Activated CD4-positive, alpha-beta T cell treated with anti-CD3 and anti-CD28 coated beads, Interleukin-2, amount 50 U/mL, for 16 hours (primary cell): Measurements from ENCODE around the gene LOC101059915.
A peak's percentile ranks its signal among the peaks of the same experiment; 100 is the strongest.

ENCODE experiments used
- DNase-seq: peaks from one replicate; pipeline ENCODE4 v3.0.0-alpha.2; 2020

Gene LOC101059915

DNA sequence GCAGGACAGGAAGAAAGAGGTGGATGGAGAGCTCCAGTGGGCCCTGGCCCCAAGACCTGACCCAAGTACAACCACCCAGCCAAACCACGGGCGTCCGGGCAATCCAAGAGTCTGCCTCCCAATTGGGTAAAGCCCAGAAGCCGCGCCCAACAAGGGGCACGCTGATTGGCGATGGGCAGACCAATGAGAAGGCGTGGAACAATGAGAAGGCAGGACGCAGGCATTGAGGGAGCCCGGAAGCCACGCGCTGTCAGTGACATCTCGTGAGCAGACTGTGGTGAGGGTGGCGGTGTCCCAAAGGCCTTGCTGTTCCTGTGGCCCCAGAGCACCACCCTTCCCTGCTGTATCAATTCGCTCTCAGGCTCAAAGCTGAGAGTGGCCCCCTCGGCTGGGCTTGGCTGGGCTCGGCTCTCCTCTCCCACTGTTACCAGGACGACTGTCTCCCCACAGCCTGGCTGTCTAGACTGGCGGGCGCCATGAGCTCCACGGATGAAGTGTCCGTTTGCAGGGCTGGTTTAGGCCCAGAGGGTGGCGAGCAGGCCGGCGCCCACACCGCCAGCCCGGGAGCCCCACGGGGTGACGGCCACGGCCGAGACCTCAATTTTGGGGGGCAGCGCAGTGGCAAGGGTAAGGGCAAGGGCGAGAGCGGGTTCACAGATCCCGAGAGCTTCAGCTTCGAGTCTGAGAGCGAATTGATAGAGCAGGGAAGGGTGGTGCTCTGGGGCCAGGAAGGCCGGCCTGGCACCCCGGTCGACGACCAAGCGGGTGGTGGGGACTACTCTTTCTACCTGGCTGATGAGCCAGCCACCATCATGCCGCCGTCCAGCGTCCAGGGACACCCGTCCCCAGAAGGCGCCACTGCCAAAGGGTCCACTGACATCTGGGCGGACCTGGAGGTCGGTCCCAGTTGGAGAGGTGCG lies at the start of gene LOC101059915:
LOC101059915 (plus strand) TSS at position 219 of the 920 bp plus-strand sequence.
- DNase-seq, result no peak

DNA sequence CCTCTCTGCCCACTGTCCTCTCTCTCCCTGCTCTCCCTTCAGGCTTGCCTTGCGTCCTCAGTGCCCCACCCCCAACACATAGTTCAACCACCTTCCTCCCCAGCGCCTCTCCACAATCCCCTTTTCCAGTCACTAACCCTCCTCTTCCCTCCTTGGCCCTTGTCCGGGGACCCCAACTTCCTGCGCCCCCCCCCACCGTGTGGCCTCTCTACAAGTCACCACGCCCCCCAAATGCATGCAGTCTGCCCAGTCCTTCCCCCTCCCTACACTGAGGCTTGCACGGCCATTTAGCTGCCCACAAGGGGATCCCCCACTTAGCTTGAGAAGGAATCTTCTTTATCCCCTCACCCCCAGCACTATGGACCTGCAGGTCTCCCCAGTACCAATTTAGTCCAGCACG lies 49.6 kb upstream of the LOC101059915 start:
- DNase-seq, result no peak

DNA sequence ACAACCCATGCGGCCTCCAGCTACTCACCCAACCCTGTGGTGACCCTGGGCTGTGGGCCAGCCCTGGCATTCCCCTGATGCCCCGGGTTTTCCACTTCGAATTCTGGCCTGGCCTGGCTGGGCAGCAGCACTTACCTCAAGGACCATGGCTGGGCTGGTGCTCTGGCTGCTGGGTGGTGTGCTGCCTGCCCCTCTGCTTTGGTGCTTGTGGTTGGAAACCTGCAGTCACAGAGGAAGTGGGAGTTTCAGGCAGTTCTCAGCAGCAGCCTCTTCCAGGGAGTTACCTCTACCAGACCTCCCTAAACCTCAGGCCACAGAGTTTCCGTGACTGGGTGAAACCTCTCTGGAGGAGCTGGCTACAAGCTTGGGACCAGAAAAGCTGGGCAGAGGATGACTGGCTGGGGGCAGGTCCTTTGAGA lies 49.0 kb upstream of the LOC101059915 start, which contains the start of gene CXCR3:
CXCR3 (minus strand) TSS at position 209 of the 419 bp plus-strand sequence; CDS start at position 147, 62 bp downstream.
- peak; percentile 91 for DNase-seq

DNA sequence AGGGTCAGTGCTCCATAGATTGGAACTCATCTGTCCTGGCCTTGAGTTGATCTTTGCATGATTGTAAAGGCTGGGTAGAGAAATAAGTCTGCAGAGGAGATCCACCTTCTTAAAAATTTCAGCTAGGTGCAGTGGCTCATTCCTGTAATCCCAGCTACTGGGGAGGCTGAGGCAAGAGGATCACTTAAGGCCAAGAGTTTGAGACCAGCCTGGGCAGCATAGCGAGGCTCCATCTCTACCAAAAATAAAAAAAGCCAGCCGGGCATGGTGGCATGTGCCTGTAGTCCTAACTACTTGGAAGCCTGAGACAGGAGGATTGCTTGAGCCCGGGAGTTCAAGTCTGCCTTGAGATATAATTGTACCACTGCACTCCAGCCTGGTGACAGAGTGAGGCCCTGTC lies 48.6 kb upstream of the LOC101059915 start:
- DNase-seq, result no peak

DNA sequence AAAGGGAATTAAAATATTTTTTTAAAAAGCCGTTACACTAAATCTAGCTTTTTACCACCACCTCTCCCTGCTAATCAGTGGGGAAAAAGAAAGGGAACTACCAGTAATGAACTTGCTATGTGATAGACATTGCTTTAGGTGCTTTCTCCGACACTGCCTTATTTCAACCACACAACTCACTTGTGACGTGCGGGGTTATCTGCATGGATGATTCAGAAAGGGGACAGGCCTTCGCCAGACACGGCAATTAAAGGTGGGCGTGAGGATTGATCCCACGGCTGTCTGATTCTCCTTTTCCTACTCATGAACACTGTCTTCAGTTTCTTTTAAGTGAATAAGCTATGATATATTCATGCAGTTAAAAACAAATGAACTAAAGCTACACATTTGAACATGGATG lies 48.2 kb upstream of the LOC101059915 start:
- DNase-seq, result peak; percentile 55

DNA sequence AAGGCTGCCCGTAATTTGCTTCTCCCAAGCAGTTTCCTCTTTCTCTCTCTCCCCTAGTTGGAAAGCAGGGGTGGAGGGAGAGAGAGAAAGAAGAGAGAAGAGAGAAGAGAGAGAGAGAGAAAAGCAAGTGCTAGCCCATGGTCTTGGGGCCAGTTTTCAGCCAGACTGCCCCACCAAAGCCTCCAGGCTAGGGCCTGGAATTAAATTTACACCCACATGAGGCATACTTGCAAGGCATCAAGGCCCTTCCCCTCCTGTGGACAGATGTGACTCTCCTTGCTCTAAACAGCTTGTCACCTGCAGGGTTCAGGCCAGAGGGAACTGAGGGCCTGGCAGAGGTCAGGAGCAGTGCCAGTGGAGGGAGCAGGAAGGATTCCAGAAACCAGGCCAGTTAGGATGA lies 47.4 kb upstream of the LOC101059915 start:
- DNase-seq, result no peak

DNA sequence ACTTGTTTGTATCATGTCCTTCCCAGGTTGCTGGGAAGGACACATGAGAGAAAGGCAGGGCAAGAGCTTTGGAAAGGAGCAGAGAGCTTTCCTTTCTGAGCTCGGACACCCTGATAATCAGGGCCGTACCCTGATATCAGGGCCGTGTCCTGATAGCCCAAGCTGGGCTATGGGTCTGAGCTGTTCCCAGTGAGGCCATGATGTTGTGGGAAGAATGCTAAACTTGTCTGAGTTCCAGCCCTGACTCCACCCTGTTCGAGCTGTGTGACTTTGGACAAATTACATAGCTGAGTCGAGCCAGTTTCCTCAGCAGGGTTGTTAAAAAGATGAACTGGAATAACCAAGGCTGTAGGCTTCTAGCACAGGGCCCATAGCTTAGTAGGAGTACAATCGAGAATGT lies 45.7 kb upstream of the LOC101059915 start:
- no peak for DNase-seq

DNA sequence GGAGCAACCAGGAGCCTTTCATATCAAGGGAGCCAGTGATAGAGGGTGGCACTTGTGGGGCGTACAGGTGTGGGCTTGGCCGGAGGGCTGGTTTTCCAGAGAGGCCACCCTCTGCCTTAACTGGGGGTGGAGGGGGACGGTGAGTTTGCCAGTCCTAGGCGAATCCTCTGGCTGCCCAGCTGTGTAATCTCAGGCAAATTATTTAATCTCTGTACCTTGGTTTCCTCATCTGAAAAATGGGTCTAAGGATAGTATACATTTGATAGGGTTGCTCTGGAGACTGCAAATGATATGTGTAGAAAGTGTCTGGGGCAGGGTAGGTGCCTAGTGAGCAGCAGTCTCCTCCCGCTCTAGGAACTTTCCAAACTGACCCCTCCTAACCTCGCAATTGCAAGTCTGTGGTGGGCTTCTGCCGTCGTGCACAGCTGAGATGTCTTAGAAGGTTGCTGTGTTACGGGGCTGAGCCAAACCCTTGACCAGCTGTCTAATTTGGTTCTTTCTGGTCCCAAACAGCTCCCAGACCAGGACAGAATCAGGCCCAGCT lies 45.2 kb upstream of the LOC101059915 start:
- DNase-seq, result no peak

DNA sequence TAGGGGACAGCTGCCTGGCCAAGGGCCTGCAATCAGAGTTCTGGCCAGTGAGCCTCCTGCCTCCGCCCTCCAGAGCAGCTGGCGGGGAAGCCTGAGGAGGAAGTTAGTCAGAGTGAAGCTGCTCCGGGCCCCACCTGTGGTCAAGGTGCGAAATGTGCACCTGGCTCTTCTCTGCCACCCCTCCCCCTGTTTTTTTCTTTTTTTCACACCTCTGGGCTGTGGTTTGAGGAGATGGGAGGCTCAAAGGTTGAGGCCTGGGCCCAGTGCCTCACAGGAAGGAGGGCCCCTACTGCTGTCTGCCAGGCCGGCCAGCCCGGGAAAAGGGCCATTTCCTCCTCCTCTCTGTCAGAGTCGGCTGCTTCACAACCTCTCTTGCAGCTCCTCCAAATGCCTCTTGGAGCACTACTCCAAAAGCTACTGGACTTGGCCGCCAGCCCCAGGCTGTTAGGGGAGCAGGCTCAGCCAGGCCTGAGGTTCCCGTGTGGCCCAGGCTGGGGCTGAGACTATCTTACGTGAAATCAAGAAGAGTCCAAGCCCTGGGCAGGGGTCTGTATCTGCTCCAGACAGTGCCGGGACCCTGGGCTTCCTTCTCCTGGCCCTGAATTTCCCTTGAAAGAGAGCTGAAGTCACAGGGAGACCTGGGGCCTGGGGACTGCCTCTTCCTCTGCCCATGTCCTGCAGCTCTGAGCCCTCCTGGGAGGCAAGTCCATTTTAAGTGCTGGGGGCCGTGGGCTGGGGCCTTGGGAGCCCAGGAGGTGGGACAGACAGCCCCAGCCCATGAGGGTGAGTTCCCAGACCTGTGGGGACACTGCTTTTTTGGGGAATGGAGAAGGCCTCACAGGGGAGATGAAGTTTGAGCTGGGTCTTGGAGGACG lies 44.5 kb upstream of the LOC101059915 start:
- DNase-seq, result peak; percentile 91

DNA sequence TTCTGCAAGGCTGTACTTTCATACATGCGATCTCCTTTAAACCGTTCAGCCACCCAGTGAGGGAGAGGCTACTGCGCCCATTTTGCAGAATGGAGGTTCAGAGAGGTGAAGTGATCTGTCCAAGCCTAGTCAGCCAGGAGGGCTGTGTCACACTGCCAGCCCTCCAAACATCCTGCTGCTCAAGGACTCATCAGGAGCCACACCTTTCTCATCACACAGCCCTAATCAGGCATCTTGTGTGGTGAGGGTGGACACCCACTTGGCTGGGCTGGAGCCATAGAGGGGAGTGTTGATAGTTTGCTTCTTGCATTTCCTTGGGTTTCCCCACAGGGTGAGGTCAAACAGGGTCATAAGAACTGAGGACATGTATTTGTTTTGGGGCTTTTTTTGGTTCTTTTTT lies 43.6 kb upstream of the LOC101059915 start:
- no peak for DNase-seq

DNA sequence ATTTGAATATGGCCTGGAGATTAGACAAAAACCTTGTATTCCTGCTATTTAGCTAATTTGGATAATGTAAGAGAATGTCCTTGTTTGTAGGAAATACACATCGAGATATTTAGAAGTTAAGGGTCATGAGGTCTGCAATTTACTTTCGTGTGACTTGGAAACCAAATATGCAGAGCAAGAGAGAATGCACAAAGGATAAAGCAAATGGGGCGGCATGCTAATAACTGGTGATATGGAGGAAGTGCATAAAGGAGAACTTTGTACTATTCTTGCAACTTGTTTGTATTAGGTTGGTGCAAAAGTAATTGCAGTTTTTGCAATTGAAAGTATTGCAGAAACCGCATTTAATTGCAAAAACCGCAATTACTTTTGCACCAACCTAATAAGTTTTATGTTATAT lies 41.9 kb upstream of the LOC101059915 start:
- no peak for DNase-seq

DNA sequence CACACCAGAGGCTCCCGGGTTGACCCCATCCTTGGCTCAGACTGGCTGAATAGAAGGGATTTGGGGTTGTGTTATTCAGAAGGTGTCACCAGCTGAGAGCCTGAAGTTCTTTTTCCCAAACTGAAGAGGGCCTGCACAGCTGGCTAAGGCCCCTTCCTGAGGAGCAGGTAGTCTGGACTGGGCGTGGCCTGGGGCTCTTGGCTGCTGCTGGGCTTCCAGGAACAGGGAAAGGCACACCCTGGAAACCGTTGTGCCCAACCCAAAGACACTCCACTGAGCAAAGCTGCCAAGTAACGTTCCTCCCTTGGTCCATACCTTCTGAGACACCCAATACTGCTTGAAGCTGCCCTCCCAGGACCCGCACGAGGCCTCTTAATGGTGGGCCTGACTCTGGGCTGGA lies 40.8 kb upstream of the LOC101059915 start:
- no peak for DNase-seq

DNA sequence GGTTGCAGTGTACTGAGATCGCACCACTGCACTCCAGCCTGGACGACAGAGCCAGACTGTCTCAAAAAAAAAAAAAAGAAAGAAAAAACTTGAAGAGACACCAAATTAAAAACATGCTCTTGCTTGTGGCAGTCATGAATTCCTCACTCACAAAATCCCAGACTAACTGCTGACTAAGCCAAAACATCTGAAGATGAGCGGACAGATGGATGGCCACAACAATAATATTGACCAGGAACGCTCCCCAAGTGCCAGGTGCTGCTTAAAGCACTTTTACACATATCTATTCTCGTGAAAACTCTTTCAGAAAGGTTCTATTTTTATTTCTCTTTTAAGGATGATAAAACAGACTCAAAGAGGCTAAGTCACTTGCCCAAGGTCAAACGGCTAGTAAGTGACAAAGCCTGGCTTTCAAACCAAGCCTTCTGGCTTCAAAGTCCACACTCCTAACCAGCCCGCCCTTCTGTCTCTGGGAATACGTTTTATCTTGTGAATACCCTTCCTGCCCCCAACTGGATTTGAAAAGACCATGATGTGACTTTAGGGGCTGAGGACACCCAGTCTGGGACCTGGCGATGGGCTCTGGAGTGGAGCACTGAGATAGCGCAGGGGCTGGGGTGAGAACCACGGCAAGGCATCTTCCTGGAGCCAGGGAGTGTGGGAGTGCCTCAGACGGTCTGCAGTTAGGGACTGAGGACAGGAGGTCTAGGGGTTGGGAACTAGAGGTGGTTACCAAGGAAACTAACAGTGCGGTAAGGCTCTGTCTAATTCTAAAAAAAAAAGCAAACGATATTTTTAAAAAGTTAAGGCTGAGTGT lies 39.5 kb upstream of the LOC101059915 start:
- DNase-seq, result no peak

DNA sequence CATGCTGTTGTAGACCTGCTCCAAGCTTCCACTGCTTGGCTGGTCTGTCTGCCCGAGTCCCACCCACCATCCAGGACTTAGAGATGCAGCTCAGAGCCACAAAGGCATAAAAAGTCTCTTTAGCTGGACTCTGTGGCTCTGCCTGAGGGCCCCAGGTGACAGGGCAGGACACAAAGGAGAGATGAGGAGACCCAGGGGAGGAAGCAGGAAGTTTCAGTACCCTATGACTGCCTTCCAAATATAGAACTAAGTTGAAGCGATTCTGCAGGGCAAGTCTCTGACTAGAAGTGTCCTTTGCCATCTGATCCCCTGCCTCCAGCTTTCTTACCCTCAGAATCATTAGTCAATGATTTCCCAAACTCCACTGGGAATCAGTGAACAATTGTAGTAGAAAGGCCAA lies 37.9 kb upstream of the LOC101059915 start:
- no peak for DNase-seq

DNA sequence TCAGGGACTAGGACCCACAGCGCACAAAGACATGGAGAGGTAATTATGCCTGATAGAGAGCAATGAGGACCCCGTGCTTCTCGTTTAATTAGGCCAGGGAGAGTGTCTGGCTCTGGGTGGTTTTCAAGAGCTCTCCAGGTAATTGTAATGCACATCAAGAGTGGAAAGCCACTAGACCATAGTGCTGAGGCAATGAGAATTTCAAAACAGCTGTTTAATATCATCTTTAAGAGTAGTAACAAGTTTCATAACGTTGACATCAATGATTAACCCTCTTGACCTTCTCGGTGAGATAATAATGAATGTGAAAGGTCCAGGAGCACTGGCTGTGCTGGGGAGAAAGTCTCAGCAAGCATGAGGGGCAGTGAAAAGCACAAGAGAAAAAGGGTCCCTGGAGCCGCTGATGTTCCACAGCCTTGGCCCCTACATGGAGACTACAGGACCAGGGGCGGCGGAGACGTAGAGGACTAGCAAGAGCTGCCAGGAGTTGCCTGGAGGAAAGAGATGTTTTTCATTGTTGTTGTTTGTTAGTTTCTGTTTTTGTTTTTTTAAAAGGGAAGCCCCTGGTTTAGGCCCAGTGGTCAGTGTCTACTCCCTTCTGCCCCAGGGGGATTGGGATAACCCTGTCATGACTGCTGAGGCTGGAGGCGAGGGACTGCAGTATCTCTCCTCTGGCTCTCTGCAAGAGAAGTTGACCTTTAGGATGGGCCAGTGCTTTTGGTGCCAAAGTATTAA lies 34.3 kb upstream of the LOC101059915 start:
- DNase-seq, result no peak

DNA sequence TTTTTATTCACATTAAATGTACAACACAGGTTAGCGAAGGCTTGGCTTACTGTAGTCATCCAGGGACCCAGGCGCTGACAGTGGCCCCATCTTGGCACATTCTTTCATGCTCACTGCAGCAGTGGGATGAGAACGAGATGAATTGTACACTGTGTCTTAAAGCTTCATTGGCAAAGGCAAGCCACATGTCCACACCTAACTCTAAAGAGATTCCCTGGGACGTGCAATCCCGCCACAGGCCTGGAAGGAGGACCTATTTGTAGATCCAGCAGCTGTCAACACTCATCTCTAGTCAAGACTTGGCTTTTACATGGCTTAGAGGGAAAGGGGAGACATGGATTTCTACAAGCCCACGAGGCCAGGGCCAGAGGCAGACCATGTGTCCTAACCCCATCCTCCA lies 33.0 kb upstream of the LOC101059915 start:
- no peak for DNase-seq

DNA sequence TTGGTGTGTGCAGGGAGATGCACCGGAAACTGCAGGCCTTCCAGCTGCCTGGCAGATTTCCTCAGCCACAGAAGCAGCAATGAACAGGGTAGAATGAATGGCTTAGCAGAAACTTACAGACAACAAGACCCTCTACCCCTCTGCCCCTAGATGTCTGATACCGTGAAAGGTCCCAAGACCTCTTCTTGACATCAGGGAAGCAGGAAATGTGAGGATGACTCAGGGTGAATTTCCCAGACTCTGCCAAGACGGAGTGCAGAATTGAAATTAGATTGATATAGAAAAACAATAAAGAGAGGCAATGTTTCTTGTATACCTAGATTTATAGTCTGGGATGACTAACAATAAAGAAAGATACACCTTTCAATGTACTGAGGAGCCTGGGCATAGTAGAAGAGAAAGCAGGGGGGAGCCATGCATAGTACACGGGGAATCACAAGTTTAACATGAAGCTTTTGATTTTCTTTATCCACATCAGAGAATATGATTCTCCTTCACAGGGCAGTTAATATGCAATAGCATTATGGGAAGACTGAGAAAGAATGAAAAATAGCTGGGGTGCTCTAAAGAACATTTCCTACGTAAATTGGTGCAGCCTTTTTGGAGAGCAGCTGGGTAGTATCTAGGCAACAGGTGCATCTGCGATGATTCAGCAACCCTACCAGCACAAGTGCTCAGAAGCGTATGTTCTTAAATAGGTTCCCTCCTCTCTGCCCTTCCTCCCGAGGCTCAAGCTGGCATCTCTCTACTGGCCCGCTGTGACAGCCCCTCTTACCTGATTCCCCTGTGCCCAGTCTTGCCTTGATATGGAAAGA lies 30.7 kb upstream of the LOC101059915 start:
- no peak for DNase-seq

DNA sequence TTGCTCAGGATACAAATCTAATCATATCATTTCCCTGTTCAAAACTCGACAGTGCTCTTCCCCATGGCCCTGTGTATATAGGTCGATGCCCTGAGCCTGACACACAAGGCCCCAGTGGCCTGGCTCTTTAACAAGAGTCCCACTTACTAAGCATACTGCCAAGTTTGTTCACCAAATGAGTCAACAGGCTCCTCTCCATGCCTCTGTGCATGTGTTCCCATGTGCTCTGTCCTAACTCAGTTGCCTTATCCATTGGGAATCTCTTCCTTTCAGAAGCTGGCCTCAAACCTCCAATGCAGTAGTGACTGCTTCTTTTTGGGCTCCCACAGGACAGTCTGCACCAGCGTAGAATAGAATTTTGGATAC lies 30.1 kb upstream of the LOC101059915 start:
- no peak for DNase-seq

DNA sequence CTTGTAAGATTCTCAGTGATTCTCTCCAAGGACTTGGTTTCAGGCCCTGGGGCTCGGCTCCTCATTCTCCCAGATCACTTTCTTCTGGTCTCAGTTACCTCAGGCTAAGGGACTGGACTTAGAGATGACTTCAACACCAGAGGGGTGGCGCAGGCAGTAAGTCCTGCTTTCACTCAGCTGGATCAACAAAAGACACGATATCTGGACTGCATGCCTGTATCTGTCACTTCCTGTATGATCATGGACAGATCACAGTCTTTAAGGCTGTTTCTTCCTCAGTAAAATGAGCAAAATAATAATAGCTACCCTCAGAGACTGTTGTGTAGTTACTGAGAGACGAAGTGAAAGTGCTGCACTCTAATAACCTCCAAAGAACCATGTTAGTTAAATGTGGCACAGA lies 29.5 kb upstream of the LOC101059915 start:
- DNase-seq, result peak; percentile 45

DNA sequence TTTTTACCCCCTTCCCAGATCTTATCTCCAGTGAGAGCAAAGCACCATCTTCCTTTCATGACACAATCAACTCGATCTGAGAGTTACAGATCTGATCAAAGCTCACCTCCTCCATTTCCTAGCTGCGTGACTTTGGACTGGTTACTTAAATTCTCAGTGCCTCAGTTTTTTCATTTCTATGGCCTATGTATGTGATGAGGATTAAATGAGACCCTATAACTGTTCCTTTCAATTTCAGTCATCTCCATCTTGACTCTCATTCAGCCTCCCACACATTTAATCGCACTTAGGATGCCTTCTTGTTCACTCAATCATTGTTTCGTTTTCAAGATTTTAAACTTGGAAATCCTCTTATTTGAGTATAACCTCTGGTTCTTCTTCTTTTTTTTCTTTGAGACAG lies 28.9 kb upstream of the LOC101059915 start:
- peak; percentile 33 for DNase-seq

DNA sequence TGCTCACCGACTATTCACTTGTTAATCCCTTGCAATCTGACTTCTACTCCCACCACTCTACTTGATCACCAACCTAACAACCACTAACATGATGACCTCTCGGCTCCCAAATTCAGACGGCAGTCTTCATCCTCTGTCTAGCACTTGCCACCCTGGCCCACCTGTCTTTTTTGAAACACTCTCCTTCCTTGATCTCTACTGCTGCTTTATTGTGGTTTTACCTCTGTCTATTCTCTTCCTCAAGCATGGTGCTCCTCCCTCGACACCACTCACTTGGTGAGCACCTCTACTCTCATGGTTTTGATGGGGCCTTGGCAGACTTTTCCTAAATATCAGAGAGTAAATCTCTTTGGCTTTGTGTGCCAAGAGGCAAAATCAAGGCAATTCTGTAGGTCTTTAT lies 27.3 kb upstream of the LOC101059915 start:
- no peak for DNase-seq
